Lung (tissue), 12 donors: ENCODE results near the gene ALKBH1. TPM values are rescaled to one million over a fixed set of nuclear protein-coding genes. Genes with fewer than 3 reads are reported as not detected.

Source experiments
- ATAC-seq: fragments of 200-7000 bp; cut with Tn5 transposase; one replicate; pipeline ENCODE4 v1.9.1; 2020; ENCODE audit warnings: moderate number of reproducible peaks; ENCODE audit not compliant: insufficient read depth, low FRiP score
- DNase-seq, 3 donors: peaks; one replicate each; pipeline ENCODE4 v3.0.0-alpha.2; 2013 to 2017
- H3K27ac ChIP-seq, 2 donors: one replicate each; pipeline ENCODE4 v1.5.1; 2013; ENCODE audit warnings: mild to moderate bottlenecking in 2 of 2, moderate library complexity in 2 of 2, control low read depth in 1 of 2, inconsistent platforms in 1 of 2, low read depth in 1 of 2, low read length in 1 of 2
- H3K27me3 ChIP-seq, 3 donors: one replicate each; pipeline ENCODE4 v1.5.1; 2013; ENCODE audit warnings: low read length in 2 of 3; ENCODE audit not compliant: control insufficient read depth in 3 of 3, insufficient read depth in 3 of 3
- H3K36me3 ChIP-seq, 4 donors: one replicate each; pipeline ENCODE4 v1.5.1; 2013; ENCODE audit warnings: low read length in 4 of 4, mild to moderate bottlenecking in 1 of 4, moderate library complexity in 1 of 4; ENCODE audit not compliant: control insufficient read depth in 4 of 4, insufficient read depth in 4 of 4
- H3K4me1 ChIP-seq, 5 donors: one replicate each; pipeline ENCODE4 v1.5.1; 2013; ENCODE audit warnings: low read length in 5 of 5, mild to moderate bottlenecking in 2 of 5, moderate library complexity in 1 of 5; ENCODE audit not compliant: control insufficient read depth in 5 of 5, insufficient read depth in 5 of 5
- H3K4me3 ChIP-seq: one replicate; pipeline ENCODE4 v1.5.1; 2013; ENCODE audit warnings: mild to moderate bottlenecking, control low read depth, moderate library complexity
- H3K9ac ChIP-seq, 2 donors: one replicate each; pipeline ENCODE4 v1.5.1; 2013; ENCODE audit warnings: low read length in 2 of 2, control low read depth in 1 of 2; ENCODE audit not compliant: insufficient read depth in 1 of 2
- H3K9me3 ChIP-seq, 4 donors: one replicate each; pipeline ENCODE4 v1.5.1; 2013; ENCODE audit warnings: low read length in 3 of 4, mild to moderate bottlenecking in 1 of 4, moderate library complexity in 1 of 4; ENCODE audit not compliant: control insufficient read depth in 4 of 4, insufficient read depth in 3 of 4
- WGBS, 2 donors: extraction: QIAGEN DNeasy Blood & Tissue Kit; methylation state at CpG; one replicate each; pipeline ENCODE4 v1.1.7; 2013; 5-methylcytosine and 5-hydroxymethylcytosine counted together
- polyA plus RNA-seq, 2 donors: library from polyadenylated mRNA; stranded (reverse); fragments of 200-250 nt; gene quantifications; one replicate each; pipeline ENCODE4 v1.2.1, GENCODE V29; 2013
- total RNA-seq, 2 donors: library from RNA; depleted of rRNA in 1 of 2; stranded (reverse); fragments of >200 nt in 1 of 2; gene quantifications; one replicate each; pipeline ENCODE4 v1.2.1, GENCODE V29; 2014 to 2021
- TF ChIP-seq, protein P1 (sequence below): IDR thresholded peaks from 2 replicates; pipeline ENCODE4 v1.5.1; 2012; ENCODE audit warnings: mild to moderate bottlenecking; ENCODE audit errors: control extremely low read depth, extremely low read depth
- donor health status: control.
- donor health status: control.
- donor health status: Bipolar disorder and iron deficiency.
- donor health status: healthy.
- donor health status: DM: yes; HTN: yes; CAD: no.

Gene ALKBH1
- total and polyA plus RNA-seq, 4 donors = 6.2 to 11.7 (median 8.4) TPM

DNA sequence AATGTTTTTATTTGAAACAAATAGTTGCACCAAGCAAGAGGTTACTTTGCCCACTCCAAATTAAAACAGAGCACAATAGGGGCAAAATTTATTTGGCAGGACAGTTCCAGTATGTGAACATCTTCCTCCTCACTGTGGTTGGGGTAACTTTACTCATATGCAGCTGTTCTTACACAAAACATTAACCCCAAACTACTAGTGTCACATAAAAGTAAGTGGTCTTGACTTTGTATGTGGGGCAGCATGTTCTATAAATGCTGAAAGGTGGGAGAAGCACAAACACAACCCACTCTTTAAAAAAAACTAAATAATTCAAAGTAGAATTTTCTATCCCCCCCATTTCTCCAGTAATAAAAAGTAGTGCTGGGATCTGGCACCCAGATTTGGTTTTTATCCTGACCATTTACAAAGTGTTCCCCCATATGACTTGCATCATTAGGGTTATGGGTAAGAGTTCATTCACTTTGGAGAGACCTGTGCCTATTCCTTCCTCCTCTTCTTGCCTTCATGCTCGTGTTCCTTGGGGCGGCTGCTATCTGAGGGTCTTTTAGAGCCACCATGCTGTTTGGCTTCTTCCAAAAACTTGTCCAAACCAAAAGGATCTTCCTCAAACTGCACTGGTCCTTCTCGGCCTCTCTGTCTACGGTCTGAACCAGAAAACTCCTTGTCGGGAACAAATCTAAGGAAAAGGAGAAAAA is 9.9 kb upstream of the ALKBH1 start:
- Histone ChIP-seq H3K27ac (no peak overlapping the region), H3K9ac (no peak overlapping the region), H3K27me3 (no peaks in the 10 kb centered on the region), H3K9me3 (no peaks in the 10 kb centered on the region), H3K36me3 (peaks cover 15 to 40% (median 32%) of the 10 kb centered on the region in 4 donors), H3K4me3 (no peak overlapping the region), H3K4me1 (peaks cover 0 to 2% (median 0%) of the 10 kb centered on the region in 5 donors)
- 86 to 94% methylated on average over 5 of the region's 5 CpGs for WGBS, 2 donors
- DNase-seq = no peak
- ATAC-seq = no peak
- TF ChIP-seq, protein P1, sequence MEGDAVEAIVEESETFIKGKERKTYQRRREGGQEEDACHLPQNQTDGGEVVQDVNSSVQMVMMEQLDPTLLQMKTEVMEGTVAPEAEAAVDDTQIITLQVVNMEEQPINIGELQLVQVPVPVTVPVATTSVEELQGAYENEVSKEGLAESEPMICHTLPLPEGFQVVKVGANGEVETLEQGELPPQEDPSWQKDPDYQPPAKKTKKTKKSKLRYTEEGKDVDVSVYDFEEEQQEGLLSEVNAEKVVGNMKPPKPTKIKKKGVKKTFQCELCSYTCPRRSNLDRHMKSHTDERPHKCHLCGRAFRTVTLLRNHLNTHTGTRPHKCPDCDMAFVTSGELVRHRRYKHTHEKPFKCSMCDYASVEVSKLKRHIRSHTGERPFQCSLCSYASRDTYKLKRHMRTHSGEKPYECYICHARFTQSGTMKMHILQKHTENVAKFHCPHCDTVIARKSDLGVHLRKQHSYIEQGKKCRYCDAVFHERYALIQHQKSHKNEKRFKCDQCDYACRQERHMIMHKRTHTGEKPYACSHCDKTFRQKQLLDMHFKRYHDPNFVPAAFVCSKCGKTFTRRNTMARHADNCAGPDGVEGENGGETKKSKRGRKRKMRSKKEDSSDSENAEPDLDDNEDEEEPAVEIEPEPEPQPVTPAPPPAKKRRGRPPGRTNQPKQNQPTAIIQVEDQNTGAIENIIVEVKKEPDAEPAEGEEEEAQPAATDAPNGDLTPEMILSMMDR = no peak

DNA sequence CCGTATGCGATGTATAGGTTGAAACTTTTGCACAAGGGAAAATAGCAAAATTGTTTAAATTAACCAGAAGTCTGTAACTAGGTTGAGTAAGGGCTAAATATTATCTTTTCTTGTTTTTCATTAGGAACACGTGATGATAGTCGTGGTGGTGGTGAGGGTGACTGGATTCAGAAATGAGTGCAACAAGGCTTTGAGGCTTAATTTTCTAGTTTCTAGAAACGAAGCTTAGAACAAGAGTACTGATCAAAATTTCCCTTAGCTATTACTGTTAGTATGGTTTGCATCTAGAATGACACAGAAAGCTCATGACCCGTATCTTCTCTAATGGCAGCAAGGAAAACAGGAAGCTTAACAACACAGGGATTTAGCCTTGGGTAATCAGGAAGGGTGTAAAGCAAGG is 7.1 kb upstream of the ALKBH1 start:
- Histone ChIP-seq H3K9ac (no peak overlapping the region), H3K27me3 (no peaks in the 10 kb centered on the region), H3K4me1 (peaks cover 0 to 2% (median 0%) of the 10 kb centered on the region in 5 donors), H3K36me3 (peaks cover 15 to 36% (median 24%) of the 10 kb centered on the region in 4 donors), H3K9me3 (no peaks in the 10 kb centered on the region), H3K27ac (no peak overlapping the region), H3K4me3 (no peak overlapping the region)
- ATAC-seq (no peak), DNase-seq (no peak)
- whole genome bisulfite sequencing, 2 donors = 90 to 91% methylated on average over 6 of the region's 6 CpGs
- TF ChIP-seq, protein P1 = no peak

DNA sequence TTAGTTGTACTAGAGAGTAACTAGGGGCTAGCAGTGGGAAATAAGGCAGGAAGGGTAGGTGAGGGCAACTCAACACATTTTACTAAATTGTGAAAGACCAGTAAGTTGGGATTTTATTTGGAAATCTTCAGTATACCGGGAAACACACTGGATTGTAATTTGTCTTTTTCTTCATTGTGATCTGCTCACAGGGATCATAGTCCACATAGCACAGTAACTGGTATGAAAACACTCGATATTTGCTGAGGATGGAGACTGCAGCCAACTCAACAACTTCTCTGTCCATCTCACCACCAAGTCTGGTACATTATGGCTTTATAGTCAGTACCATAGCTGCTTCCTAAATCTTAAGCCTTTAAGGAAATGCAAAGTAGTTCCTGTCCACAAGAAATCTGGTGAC is 2.5 kb upstream of the ALKBH1 start:
- WGBS, 2 donors = 83 to 87% methylated on average over 2 of the region's 2 CpGs
- Histone ChIP-seq H3K27ac (no peak overlapping the region), H3K36me3 (peaks cover 12 to 17% (median 13%) of the 10 kb centered on the region in 4 donors), H3K9ac (no peak overlapping the region), H3K27me3 (no peaks in the 10 kb centered on the region), H3K4me1 (peaks cover 2 to 21% (median 11%) of the 10 kb centered on the region in 5 donors), H3K9me3 (no peaks in the 10 kb centered on the region), H3K4me3 (no peak overlapping the region)
- TF ChIP-seq, protein P1 = no peak
- ATAC-seq (no peak), DNase-seq (no peak)
